Measurements from ENCODE around the gene NUDT22. TPM values are rescaled to one million over a fixed set of nuclear protein-coding genes. Genes with fewer than 3 reads are reported as not detected.
A peak's percentile ranks its signal among the peaks of the same experiment; 100 is the strongest.

The NUDT22 gene
- total and polyA plus RNA-seq, 11 donors, result 63.7 to 93.0 (median 70.3) TPM

DNA sequence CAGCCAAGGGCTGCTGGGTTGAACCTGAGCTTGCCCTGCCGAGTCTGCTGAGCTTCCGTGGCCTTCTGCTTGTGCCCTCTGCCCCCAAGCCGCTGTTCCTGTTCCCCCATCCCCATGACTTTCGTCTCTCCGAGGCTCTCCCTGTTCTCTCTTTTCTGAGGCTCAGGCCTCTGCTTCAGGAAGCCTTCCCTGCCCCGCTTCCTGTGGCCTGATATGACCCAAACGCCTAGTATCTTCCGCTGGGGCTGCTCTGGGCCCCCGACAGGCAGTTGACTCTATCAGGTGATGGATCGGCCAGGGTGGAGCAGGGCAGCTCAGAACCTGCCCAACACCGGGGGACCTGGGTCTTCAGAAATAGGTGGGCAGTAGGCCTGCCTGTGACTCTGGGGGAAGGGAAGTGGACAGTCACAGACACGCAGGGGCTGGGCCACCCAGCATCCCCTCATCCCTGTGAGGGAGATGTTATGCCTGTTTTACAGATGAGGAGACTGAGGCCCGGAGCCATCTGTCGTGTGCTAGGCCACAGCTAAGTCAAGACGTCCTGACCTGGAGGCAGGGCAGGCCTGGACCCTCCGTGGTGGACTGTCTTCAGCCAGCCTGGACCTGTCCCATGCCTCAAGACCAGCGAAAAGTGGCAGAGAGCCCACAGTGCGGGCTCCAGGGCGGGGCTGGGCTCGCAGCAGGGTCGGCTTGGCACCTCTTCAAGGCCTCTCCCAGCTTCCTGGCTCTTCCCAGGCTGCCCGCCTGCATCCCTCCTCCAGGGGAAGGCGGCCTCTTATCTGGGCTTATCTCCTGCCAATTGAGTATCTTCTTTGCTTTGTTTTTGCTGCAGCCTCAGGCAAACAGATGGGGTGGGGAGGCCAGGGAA lies 42.2 kb downstream of the NUDT22 start:
- peak overlapping the region; percentile 63 to 95 (median 79) for H3K4me3 ChIP-seq
- ATAC-seq (peak in 2 of 4 donors; percentile 0), DNase-seq (peak in 4 of 5 donors; percentile 68 to 76 (median 71))
- no peaks in the 10 kb centered on the region for H3K27me3 ChIP-seq
- 26 to 39% (median 36%) methylated on average over 21 to 23 of the region's 23 CpGs for WGBS, 4 donors
- peaks cover 2 to 44% (median 33%) of the 10 kb centered on the region in 12 donors for H3K4me1 ChIP-seq
- H3K9me3 ChIP-seq, result no peaks in the 10 kb centered on the region
- peaks cover 0 to 38% (median 28%) of the 10 kb centered on the region in 9 donors for H3K36me3 ChIP-seq
- H3K27ac ChIP-seq, result peak overlapping the region; percentile 86 to 100 (median 97)
- intact Hi-C loops (cut with DNase I), result loop anchor here in 3 of 10 donors (1.0 to 2.0 kb wide), 3 partner anchors 17 to 21 kb away; partner anchors contain the start of genes PLCB3 (in 2 of the 3) and PPP1R14B (in 1 of the 3)
- TF ChIP-seq, protein P1, sequence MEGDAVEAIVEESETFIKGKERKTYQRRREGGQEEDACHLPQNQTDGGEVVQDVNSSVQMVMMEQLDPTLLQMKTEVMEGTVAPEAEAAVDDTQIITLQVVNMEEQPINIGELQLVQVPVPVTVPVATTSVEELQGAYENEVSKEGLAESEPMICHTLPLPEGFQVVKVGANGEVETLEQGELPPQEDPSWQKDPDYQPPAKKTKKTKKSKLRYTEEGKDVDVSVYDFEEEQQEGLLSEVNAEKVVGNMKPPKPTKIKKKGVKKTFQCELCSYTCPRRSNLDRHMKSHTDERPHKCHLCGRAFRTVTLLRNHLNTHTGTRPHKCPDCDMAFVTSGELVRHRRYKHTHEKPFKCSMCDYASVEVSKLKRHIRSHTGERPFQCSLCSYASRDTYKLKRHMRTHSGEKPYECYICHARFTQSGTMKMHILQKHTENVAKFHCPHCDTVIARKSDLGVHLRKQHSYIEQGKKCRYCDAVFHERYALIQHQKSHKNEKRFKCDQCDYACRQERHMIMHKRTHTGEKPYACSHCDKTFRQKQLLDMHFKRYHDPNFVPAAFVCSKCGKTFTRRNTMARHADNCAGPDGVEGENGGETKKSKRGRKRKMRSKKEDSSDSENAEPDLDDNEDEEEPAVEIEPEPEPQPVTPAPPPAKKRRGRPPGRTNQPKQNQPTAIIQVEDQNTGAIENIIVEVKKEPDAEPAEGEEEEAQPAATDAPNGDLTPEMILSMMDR (IDR thresholded peaks at IDR 0.05), result no peak
- no peak for TF ChIP-seq POLR2A (IDR thresholded peaks at IDR 0.05)

DNA sequence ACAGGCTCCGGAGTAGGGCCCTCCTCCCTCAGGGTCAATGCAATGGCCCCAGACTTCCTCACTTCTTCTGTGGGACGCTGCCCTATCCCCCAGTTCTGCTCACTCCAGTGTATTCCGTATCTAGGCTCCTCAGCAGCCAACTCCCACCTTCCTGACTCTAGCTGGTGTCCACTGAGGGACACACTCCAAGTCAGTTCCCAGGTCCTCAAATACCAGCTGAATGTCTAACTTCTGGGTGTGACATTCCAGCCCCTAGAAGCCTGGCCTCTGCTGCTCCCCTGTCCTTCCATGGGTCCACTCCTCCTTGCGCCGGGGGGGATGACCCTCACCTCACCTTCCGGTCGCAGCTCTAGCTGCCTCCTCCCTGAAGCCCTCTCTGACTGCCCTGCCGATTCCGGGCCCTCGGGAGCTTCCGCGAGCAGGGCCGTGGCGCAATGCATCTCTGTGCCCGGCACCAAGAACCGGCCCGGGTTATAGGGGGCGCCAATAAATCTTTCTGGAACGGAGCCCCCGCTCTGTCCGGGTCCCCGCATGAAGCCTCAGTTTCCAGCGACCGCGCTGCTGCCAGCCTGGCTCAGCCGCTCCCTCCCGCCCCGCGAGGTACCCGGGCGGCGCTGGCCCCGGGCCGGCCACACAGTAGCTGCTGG lies 42.9 kb downstream of the NUDT22 start:
- 0 to 2% (median 1%) methylated on average over 14 to 34 of the region's 34 CpGs for WGBS, 4 donors
- H3K4me1 ChIP-seq, result peaks cover 2 to 51% (median 33%) of the 10 kb centered on the region in 12 donors

DNA sequence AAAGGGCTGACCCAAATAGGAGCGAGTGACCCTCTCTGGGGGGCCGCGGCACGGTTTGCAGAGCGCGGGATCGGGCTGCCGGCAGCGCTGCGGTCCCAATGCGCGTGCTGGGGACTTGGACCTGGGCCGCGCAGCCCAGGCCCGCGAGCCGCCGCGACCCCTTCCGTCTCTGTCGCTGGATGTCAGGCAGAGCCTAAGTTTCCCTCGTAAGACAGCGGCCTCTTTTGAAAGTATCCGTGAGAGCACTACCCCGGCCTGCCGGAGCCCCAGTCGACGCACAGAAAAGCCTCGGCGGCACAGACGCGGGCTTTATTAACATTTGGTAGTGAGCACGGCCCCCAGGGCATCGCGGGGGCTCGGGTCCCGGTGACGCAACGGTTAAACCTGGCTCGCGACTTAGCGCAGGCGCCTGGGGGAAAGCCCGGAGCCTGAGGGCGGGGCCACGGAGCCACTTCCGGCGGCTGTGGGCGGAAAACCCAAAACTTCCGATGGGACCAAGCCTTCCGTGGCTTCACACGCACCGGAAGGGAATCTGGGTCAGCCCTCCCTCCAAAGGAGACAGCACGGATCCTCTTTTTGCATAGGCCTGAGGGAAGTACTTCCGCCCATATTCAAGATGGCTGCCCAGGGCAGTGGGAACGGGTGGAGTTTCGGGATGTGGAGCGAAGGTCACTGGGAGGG lies 43.6 kb downstream of the NUDT22 start:
- peaks cover 2 to 51% (median 33%) of the 10 kb centered on the region in 12 donors for H3K4me1 ChIP-seq
- peak; percentile 98 to 99 (median 98) for DNase-seq
- ATAC-seq, result peak; percentile 86 to 91 (median 90)
- H3K27me3 ChIP-seq, result no peaks in the 10 kb centered on the region
- peak in 1 of 2 donors; percentile 50 for TF ChIP-seq POLR2A (IDR thresholded peaks at IDR 0.05)
- TF ChIP-seq, protein P1 (IDR thresholded peaks at IDR 0.05), result peak in 5 of 12 donors; percentile 6 to 53 (median 12)
- no peaks in the 10 kb centered on the region for H3K9me3 ChIP-seq
- WGBS, 4 donors, result 0 to 1% (median 0%) methylated on average over 25 to 58 of the region's 58 CpGs
- peak overlapping the region; percentile 63 to 98 (median 80) for H3K4me3 ChIP-seq
- intact Hi-C loops (cut with DNase I), result loop anchor here in 5 of 10 donors (1.0 to 2.0 kb wide), 7 partner anchors 16 to 36 kb away; partner anchors contain the start of genes ESRRA (in 3 of the 5), GPR137 (in 3 of the 5), FKBP2 (in 2 of the 5) and PLCB3 (in 2 of the 5)
- H3K36me3 ChIP-seq, result peaks cover 0 to 24% (median 16%) of the 10 kb centered on the region in 9 donors
- peak overlapping the region; percentile 86 to 100 (median 97) for H3K27ac ChIP-seq

More for the DNA sequence above, 42.9 kb downstream of the NUDT22 start:
- Histone ChIP-seq H3K36me3 (peaks cover 0 to 31% (median 20%) of the 10 kb centered on the region in 9 donors), H3K27me3 (no peaks in the 10 kb centered on the region), H3K27ac (peak overlapping the region; percentile 86 to 100 (median 97)), H3K4me3 (peak overlapping the region; percentile 63 to 95 (median 79)), H3K9me3 (no peaks in the 10 kb centered on the region)
- intact Hi-C loops (cut with DNase I), result loop anchor here in 4 of 10 donors (1.0 to 2.0 kb wide), 3 partner anchors 18 to 22 kb away; partner anchors contain the start of genes PLCB3 (in 3 of the 4) and PPP1R14B (in 1 of the 4)
- peak in 2 of 4 donors; percentile 7 to 27 for ATAC-seq
- TF ChIP-seq, protein P1 (IDR thresholded peaks at IDR 0.05), result peak in 1 of 12 donors; percentile 12
- no peak for TF ChIP-seq POLR2A (IDR thresholded peaks at IDR 0.05)
- DNase-seq, result peak; percentile 59 to 84 (median 80)

All from heart left ventricle (tissue), 16 donors.